ENCODE measurements around the gene MYOM1.

MYOM1 gene

GRCh38 chr18:3148930-3149535 lies 70.7 kb downstream of the MYOM1 start:
- peak in 1 of 2 experiments; percentile 44 for DNase-seq

GRCh38 chr18:3147935-3148554 lies 71.7 kb downstream of the MYOM1 start:
- DNase-seq = no peak

GRCh38 chr18:3140986-3141639 lies 78.7 kb downstream of the MYOM1 start:
- no peak for DNase-seq

GRCh38 chr18:3140342-3140741 lies 79.4 kb downstream of the MYOM1 start:
- DNase-seq = peak; percentile 38 to 53

GRCh38 chr18:3139406-3139805 lies 80.4 kb downstream of the MYOM1 start:
- no peak for DNase-seq

- DNase-seq = no peak
Measured at GRCh38 chr18:3138274-3138975, 81.3 kb downstream of the MYOM1 start.

GRCh38 chr18:3135536-3135935 lies 84.2 kb downstream of the MYOM1 start:
- DNase-seq = no peak

- no peak for DNase-seq
Measured at GRCh38 chr18:3132700-3133099, 87.1 kb downstream of the MYOM1 start.

GRCh38 chr18:3130344-3130743 lies 89.4 kb downstream of the MYOM1 start:
- no peak for DNase-seq

- DNase-seq = peak; percentile 14 to 74
Measured at GRCh38 chr18:3129053-3129864, 90.5 kb downstream of the MYOM1 start.

GRCh38 chr18:3126457-3127097 lies 93.2 kb downstream of the MYOM1 start:
- DNase-seq = no peak

GRCh38 chr18:3124822-3125221 lies 94.9 kb downstream of the MYOM1 start:
- DNase-seq = no peak

GRCh38 chr18:3122851-3123250 lies 96.9 kb downstream of the MYOM1 start:
- no peak for DNase-seq

- DNase-seq = no peak
Measured at GRCh38 chr18:3121259-3121658, 98.5 kb downstream of the MYOM1 start.

GRCh38 chr18:3120356-3120755 lies 99.4 kb downstream of the MYOM1 start:
- no peak for DNase-seq

- no peak for DNase-seq
Measured at GRCh38 chr18:3119401-3120341, 100.1 kb downstream of the MYOM1 start.

GRCh38 chr18:3118195-3119010 lies 101.4 kb downstream of the MYOM1 start:
- no peak for DNase-seq

- no peak for DNase-seq
Measured at GRCh38 chr18:3117493-3118192, 102.1 kb downstream of the MYOM1 start.

GRCh38 chr18:3115447-3116030 lies 104.2 kb downstream of the MYOM1 start:
- DNase-seq = no peak

Measured in NCI-H526 (cell line).